Kidney epithelial cell (primary cell): ENCODE results near the gene FOXA3. TPM values are rescaled to one million over a fixed set of nuclear protein-coding genes. Genes with fewer than 3 reads are reported as not detected.
A peak's percentile ranks its signal among the peaks of the same experiment; 100 is the strongest.

ENCODE experiments used
- DNase-seq: peaks from one replicate; pipeline ENCODE4 v3.0.0-alpha.2; 2010; ENCODE audit warnings: low read depth
- H3K27me3 ChIP-seq: 2 replicates; pipeline ENCODE4 v1.6.0; 2011; ENCODE audit warnings: low read length; ENCODE audit not compliant: control insufficient read depth, insufficient read depth
- H3K36me3 ChIP-seq: 2 replicates; pipeline ENCODE4 v1.5.1; 2011; ENCODE audit warnings: low read length; ENCODE audit not compliant: control insufficient read depth, insufficient read depth
- H3K4me3 ChIP-seq: 2 replicates; pipeline ENCODE4 v1.5.1; 2011; ENCODE audit warnings: low read depth, mild to moderate bottlenecking, control low read depth, low read length
- CTCF ChIP-seq: IDR thresholded peaks from 2 replicates; pipeline ENCODE4 v1.5.1; 2011; ENCODE audit warnings: mild to moderate bottlenecking, moderate library complexity, low read length, control low read depth, inconsistent platforms; ENCODE audit not compliant: insufficient read depth, poor library complexity, severe bottlenecking
- total RNA-seq: library from RNA; depleted of rRNA; stranded (reverse); fragments of >200 nt; gene quantifications from 2 replicates; pipeline ENCODE4 v1.2.3, GENCODE V29; 2015

Gene FOXA3
- total RNA-seq, 1 donor from 2014 or later, result 0.50 TPM

- no peaks in the 10 kb centered on the region for H3K27me3 ChIP-seq
- no peak for TF ChIP-seq CTCF
- no peak overlapping the region for H3K4me3 ChIP-seq
- H3K36me3 ChIP-seq, result peaks cover 1% of the 10 kb centered on the region
- no peak for DNase-seq
These were observed 35.9 kb downstream of the FOXA3 start for GRCh38 chr19:45899919-45900589.

DNA sequence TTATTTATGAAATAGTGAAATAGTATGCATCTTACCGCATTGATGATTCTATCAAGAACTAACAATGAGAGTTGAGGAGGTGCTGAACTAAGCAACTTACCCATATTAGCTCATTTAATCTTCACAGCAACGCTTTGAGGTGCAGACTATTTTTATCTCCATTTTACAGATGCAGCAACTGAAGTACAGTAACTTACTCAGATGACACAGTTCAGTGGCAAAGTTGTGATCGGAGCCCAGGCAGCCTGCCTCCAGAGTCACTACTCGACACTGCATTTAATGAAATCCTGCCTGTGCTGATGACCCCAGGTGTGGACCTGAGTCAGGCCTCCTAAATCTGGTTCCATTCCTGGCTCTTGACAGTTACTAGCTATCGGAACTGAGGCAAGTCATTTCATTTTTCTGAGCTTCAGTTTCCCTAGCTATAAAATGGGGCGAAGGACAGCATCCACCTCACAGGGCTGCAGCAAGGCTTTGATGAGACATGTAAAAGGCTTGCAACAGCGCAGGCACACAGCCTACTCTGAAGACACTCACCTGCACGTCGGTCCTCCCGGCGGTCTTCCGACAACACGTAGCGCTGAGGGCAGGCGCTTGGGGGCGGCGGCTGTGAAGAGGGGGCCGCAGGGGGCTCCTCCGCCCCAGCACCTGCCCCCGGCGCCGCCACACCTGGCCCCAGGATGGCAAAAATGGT, 36.8 kb downstream of the FOXA3 start:
- Histone ChIP-seq H3K36me3 (peaks cover 1% of the 10 kb centered on the region), H3K4me3 (peak overlapping the region; percentile 76), H3K27me3 (no peaks in the 10 kb centered on the region)
- no peak for DNase-seq
- no peak for TF ChIP-seq CTCF

GRCh38 chr19:45901432-45901911, 37.3 kb downstream of the FOXA3 start:
- H3K27me3 ChIP-seq, result no peaks in the 10 kb centered on the region
- no peak for DNase-seq
- peaks cover 1% of the 10 kb centered on the region for H3K36me3 ChIP-seq
- no peak for TF ChIP-seq CTCF
- peak overlapping the region; percentile 76 for H3K4me3 ChIP-seq

DNA sequence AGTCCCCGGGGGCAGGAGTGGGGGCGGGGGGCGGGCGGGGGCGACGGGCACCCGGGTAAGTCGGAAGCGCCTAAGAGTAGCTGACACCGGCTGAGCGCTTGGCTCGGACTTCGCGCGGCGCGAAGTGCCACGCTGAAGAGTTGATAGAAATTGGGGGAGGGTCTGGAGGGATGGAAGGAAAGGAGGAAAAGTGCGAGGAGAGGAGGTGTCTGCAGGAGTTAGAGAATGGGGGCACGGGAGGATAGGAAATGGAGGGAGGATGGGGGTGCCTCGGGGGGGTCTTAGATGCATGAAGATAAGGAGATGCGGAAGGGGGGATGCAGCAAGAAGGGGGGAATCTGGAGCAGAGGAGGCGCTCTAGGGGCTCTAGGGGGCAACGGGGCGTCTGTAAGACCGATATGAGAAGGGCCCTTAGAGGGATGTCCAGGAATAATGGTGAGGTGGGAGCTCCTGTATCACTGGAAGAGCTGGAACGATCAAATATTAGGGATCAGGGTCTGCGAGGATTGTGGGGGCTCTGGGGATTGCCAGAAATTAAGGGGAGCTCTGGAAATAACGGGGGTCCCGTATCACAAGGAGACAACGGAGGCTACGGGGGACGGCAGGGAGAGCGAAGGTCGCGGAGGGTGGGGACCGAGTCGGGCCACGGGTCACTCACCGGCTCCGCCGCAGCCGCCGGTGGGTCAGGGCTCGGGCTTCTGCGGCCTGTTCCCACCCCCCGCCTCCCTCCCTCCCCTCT, 38.0 kb downstream of the FOXA3 start, which contains the start of gene MYPOP:
TSS of gene MYPOP (minus strand) at position 702 of the 739 bp plus-strand sequence. CDS start 840 bp downstream, outside the sequence.
- TF ChIP-seq CTCF, result no peak
- no peak for DNase-seq

GRCh38 chr19:45902651-45903625, 38.8 kb downstream of the FOXA3 start:
- no peak for TF ChIP-seq CTCF
- Histone ChIP-seq H3K27me3 (no peaks in the 10 kb centered on the region), H3K36me3 (peaks cover 1% of the 10 kb centered on the region), H3K4me3 (peak overlapping the region; percentile 76)
- DNase-seq, result peak; percentile 76

More for the DNA sequence above, 38.0 kb downstream of the FOXA3 start, which contains the start of gene MYPOP:
- H3K36me3 ChIP-seq, result peaks cover 1% of the 10 kb centered on the region
- H3K27me3 ChIP-seq, result no peaks in the 10 kb centered on the region
- peak within 1 kb of the TSS; percentile 76 for H3K4me3 ChIP-seq
